HG02970 (cell line): ENCODE measurements around the gene NIPBL.
"Not testable (repeated sequence)": the region's sequence is repeated elsewhere in the genome, so short reads cannot be mapped to it uniquely, and the experiment has no call there.

ENCODE experiments used
- ATAC-seq: cut with Tn5 transposase; IDR thresholded peaks from one replicate; pipeline ENCODE4 v1.9.1; 2021; ENCODE audit warnings: mild to moderate bottlenecking, moderate library complexity, moderate number of reproducible peaks; ENCODE audit not compliant: unreplicated experiment, low FRiP score

NIPBL gene

GRCh38 chr5:36878392-36879082 is 2.0 kb downstream of the NIPBL start:
- ATAC-seq, result no peak

- ATAC-seq, result no peak
Measured at GRCh38 chr5:36879274-36880033, 2.9 kb downstream of the NIPBL start.

DNA sequence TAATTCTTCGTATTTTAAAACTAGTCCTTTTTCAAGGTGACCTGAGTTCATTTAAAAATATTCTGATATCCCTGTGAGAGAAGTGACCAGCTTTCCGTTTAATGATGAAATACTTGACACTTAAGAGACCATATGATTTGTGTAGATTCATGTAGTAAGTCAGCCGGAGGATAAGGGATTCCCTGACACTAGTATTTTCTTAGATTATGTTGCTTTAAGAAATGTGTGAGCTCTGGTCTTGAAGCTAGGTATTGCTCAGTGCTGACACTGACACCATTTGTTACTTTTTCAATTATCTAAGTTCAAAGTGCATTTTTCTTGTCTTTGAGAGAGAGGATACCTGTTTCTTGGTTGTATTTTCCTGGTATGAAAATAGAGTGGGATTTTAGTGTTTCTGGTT is 4.2 kb downstream of the NIPBL start:
- ATAC-seq, result no peak

DNA sequence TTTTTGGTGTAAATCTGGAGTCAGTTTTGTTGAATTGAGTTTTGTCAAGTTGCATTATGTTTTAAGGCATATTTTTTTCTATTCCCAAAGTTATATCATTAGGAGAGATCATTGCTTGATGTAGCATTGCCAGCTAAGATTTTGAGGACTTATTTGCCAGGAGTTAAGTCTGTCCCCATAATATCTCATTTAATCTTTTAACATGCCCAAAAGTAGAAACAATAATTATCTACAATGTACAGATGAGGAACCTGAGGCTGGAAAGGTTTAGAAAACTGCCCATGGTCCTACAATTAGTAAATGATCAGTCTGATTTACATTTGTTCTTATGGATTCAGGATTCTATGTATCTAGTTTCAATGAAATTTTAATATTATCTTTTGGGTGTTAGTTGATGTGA is 4.7 kb downstream of the NIPBL start:
- ATAC-seq, result no peak

DNA sequence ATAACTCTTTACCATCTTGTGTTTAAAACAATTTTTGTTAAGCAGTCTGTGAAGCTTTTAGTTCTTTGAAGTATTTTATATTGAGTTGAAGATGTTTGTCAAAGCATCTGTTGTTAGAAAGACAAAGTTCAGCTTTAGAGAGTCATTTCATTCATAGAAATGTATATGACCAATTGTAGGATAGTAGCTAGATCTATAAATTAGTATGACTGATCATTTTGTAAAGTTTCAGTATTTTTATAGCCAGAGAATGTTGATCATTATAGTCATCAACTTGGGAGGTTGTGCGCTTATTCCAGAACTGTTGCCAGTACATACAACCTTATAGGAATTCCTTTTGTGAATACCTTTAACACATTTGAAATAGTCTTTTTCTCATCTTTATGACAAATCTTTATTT is 5.2 kb downstream of the NIPBL start:
- ATAC-seq, result no peak

DNA sequence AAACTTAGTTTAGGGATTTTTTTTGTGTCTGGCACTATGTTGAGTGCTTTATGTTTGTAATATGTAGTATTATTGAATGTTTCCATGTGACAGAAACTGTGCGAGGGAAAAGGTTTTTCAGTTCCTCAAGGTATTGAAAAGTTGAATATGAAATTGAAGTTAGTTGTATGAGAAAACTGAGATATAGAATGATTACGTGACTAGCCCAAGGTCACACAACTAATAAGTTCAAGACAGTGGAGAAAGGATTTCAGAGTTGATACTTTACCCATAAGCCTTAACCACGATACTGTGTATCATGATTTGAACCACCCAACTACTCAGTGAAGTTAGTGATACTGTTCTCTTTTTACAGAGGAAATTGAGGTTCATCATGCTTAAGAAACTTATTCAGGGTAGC is 5.7 kb downstream of the NIPBL start:
- no peak for ATAC-seq

DNA sequence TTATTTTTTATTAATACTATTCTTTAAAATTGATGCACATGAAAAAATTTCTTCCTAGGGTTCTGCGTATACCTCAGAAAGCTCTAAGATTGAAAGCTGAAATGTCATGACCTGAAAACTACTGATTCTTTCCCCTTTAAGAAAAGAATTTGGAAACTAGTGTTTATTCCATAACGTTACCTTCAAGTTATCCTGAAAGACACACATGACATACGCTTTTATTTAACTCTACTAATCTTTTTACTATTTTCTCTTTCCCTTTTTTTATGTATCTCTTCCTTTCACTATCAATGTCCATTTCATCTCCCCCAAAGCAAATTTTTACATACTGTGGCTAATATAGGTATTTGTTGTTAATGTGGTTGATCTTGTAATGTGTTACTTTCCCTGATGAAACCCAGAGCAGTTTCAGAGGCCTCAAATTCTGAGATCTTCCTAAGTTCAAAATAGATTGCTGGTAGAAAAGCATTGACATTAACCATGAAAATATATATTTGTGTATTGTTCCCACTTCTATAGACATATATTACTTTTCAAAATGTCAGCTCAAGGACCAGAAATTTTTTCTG is 7.4 kb downstream of the NIPBL start:
- no peak for ATAC-seq

GRCh38 chr5:36885149-36885548 is 8.6 kb downstream of the NIPBL start:
- no peak for ATAC-seq

- no peak for ATAC-seq
Measured at GRCh38 chr5:36885566-36886485, 9.3 kb downstream of the NIPBL start.

GRCh38 chr5:36886791-36887190 is 10.2 kb downstream of the NIPBL start:
- no peak for ATAC-seq

DNA sequence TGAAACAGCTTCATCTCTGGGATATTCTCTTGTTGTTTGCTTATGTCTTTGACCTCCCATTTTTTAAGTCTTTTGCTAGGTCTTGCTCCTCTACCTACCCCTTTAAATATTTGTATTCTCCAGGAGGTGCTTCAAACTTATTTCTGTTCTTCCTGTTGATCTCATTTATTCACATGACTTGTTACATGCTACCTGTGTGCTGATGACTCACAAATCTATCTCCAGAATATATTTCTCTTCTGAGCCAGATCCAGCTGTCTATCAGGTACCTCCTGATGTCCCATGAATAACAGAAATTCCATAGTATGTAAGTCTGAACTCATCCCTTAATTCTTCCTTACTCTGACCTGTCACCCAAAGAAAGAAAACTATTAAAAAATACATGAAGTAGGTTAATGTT is 11.0 kb downstream of the NIPBL start:
- ATAC-seq, result no peak

DNA sequence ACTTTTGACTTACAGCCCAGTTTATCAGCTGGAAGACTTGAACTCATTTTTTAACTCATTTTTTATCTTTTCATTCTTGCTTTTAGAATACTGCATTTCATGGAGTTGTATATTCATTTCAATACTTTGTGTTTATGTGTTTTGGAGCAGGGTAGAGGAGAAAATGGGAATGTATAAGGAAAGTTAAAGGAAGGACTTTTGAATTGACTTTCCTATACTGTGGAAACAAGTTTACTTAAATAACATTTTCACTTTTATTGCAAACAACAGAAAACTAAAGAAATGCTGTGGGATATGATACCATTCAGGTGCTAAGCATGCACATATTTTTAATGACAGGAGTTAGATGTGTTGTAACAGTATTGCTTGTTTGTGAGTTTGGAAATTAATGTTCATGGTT is 11.7 kb downstream of the NIPBL start:
- no peak for ATAC-seq

DNA sequence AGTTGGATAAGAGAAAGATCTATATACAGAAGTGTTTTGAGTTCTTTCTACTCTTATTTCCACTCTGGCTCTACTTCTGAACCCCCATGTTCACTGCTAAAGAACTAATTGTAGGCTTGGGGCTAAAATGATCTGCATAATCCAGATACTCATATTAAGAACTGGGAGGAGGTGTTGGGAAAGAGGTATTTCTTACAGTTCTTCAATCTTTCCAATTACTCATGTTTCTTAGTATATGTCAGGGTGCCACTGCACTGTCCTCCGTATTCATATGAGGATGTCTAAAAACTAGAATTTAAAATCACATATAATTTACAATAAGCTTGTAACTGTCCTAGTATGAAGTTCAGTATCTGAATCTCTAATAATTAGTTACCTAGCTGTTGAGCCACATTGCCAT is 12.7 kb downstream of the NIPBL start:
- no peak for ATAC-seq

DNA sequence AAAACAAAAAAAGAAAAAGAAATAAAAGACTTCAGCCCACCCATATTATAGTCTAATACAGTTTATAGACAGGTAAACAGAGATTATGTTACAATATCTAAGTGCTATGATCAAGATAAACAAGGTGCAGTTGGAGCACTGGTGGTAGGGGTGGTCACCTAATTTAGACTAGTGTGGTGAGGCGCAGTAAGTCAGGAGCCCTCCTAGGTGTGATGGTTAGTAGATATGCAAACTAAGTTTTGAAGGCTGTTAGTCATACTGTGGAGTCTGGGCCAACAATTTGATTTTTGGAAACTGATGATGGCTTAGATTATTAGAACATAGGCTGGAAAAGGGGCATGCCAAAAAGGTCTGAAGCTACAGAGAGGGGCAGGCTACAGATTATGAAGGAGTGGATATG is 14.7 kb downstream of the NIPBL start:
- no peak for ATAC-seq

GRCh38 chr5:36892085-36892830 is 15.7 kb downstream of the NIPBL start:
- ATAC-seq, result not testable (repeated sequence)

GRCh38 chr5:36894954-36895353 is 18.4 kb downstream of the NIPBL start:
- no peak for ATAC-seq

DNA sequence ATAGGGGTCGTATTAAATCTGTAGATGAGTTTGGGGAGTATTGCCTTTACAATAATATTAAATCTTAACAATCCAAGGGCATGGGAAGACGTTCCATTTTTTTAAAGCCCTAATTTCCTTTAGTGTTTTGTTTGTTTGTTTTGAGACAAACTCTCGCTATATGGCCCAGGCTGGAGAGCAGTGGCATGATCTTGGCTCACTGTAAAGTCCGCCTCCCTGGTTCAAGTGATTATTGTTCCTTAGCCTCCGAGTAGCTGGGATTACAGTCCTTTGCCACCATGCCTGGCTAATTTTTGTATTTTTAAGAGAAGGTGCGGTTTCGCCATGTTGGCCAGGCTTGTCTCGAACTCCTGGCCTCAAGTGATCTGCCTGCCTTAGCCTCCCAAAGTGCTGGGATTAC is 19.9 kb downstream of the NIPBL start:
- ATAC-seq, result no peak

GRCh38 chr5:36897616-36898015 is 21.0 kb downstream of the NIPBL start:
- ATAC-seq, result no peak

- ATAC-seq, result no peak
Measured at GRCh38 chr5:36899860-36900259, 23.3 kb downstream of the NIPBL start.

GRCh38 chr5:36900283-36900682 is 23.7 kb downstream of the NIPBL start:
- ATAC-seq, result no peak
